HL-60/S4 treated with retinoic acid at 250 ng/mL for 4 days and 3 days (cell line): ENCODE measurements around the gene GALNT10.

ENCODE experiments used
- in situ Hi-C: fragments of 300-500 bp; cut with MboI; formaldehyde crosslinking; loops from 2 replicates; pipeline ENCODE4 v1.7.0; 2022; ENCODE audit warnings: low sequenced_read_pairs

Gene GALNT10

DNA sequence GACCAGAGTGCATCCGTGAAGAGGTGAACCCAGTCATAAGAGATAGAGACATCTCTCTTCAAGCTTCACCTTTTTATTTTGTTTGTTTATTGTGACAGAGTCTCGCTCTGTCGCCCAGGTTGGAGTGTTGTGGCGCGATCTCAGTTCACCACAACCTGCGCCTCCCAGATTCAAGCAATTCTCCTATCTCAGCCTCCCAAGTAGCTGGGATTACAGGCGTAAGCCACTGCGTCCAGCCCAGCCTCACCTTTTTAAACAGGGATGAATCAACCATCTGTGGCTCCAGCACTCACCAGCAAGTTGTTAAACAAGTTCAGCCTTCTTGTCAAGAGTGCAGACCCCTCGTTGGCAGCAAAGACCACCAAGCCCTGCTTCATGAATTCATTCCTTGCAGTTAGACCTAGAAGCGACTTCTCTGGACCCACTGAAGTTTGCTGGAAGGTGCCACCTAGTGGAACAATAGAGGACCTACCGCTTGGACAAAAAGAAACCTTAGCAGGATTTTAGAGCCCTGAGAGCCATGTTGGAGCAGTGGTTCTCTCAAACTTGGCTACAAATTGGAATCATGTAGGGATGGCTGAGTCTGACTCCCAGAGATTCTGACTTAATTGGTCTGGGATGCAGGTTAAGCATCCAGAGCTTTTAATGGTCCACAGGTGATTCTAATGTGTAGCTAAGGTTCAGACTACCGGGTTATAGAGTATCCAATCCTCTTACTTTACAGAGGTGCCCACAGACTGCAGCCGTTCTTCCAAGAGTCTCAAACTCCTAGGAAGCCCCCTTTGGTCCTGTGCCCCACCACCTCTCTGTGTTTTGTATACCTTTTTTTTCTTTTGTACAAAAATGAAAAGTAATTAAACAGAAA, 10.5 kb upstream of the GALNT10 start:
- in situ Hi-C loops = no loop called here

DNA sequence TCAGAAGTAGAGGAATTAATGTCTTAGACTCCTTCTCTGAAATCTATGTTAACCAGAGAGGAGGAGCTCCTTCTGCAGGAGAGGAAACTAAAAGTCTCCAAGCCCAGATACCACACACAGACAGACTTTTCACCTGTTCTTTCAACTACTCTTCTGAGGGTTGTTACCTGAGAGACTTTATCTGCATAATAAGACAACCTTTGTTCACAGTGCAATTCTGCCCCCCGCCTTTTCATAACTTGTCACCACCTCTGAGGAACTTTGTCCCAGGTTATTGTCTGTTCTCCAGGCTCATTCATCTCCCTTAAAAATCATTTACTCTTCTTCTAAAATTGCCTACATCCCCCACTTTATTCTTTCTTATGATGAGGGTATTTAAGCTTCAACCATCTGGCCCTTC, 9.4 kb upstream of the GALNT10 start:
- in situ Hi-C loops = no loop called here

DNA sequence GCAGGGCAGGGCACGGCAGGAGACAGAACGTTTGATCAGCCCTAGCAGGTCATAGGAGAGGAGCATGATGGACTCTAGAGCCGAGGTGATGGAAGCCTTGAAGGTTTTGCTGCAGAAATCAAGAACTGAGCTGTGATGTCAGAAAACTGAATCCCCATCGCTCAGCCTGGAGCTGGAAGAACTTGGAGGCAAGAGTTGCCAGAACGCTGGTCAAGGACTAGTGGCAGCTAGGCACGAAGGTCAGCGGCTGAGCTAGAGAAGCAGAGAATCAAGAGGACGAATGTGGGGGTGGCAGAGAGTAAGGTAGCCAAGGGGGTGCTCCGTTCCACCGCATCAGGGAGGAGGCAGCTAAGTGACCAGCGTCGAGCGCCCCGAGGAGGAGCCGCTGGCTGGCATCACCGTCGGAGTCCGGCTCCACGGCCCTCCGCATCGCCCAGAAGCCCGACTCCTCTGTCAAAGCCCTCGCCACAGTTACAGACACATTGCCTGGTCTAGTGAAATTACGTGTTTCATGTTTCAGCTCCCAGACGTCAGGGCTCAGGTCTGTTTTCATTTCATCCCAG, 1.2 kb upstream of the GALNT10 start:
- in situ Hi-C loops = no loop called here

DNA sequence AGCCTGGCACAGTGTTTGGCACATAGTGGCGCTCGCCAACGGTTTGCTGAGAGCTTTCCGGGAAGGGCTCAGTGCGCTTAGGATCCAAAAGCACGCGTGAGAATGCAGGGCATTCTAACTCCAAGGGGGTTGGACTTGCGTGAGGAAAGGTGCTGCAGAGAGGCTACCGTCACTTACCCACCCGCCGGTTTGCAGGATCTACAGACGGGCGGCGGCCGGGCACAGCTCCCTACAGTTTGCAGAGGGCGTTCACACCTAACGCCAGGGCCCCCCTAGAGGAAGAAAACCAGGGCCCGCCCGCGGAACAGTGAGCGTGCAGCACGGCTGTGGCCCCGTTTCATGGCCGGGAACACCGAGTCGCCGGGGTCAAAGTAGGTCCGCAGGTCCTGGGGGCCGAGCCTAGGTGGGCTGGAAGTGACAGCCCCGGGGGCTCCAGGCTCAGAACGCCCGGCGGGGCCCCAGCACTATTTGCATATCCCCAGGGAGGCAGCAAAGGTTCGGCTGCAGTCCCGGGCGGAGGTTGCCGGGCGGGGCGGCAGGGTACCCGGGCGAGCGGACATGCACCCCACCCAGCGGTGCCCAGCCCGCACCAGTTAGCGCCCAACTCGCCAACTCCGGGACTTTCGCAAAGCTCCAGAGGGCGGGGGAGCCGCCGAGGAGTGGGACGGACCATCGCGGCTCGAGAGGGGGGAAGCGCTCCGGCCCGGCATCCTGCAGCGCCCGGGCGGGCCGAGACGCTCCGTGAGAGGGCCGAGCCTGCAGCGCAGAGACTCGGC, 526 bp upstream of the GALNT10 start:
- in situ Hi-C loops = no loop called here

DNA sequence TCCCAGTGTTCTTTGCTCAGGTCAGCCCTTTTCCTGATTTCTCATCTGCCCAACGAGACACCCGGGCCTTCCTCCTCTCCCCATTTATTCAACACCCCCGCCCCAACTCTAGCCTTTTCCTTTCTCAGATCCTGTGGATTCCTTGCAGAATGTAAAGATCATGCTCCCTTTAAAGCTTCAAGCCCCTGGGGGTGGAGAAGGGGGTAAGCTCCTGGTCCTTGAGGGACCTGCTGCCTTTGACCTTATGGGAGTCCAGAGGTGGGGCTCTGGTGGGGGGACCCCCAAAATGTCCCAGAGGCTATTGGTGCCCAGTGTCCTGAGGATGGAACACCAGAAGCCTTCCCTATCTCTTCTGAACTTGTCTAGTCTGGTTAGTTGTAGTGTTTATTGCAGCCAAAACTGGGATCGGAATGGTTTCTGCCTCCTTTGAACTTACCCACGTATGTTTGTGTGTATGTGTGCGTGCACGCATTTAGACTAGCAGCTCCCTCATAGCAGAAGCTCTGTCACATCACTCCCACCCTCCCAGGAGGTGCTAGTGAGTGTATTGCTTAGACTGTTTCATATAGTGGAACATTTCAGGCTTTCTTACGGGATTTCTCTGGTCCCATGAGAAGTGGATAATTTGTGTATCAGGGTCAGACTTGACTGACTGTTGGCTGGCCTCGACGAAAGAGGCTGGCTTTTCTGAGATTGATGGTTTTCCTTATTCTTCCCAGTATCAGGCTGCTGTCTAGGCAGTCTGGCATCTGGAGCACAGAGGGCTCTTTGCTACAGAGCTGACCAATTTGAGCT, 1.1 kb downstream of the GALNT10 start:
- in situ Hi-C loops = no loop called here

GRCh38 chr5:154193283-154193682, 2.8 kb downstream of the GALNT10 start:
- in situ Hi-C loops = no loop called here

DNA sequence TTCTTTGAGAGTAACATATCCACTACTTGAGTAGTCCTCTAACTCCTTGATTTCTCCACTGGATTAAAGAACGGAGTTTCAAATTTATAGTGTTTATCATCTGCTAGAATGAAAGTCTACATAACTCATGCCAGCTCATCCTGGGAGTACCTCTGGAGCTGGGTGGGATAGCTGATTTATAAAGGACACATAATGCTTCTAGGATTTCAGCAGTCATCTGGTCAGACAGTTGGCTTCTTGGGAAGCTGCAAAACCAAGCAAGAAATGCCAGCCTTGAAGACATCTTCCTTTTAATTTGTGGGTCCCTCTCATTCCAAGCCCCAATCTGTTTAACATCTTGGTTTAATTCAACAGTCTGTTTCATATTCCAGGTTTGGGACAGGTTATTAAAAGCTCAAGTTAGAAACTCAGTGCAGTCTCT, 3.2 kb downstream of the GALNT10 start:
- in situ Hi-C loops = no loop called here

DNA sequence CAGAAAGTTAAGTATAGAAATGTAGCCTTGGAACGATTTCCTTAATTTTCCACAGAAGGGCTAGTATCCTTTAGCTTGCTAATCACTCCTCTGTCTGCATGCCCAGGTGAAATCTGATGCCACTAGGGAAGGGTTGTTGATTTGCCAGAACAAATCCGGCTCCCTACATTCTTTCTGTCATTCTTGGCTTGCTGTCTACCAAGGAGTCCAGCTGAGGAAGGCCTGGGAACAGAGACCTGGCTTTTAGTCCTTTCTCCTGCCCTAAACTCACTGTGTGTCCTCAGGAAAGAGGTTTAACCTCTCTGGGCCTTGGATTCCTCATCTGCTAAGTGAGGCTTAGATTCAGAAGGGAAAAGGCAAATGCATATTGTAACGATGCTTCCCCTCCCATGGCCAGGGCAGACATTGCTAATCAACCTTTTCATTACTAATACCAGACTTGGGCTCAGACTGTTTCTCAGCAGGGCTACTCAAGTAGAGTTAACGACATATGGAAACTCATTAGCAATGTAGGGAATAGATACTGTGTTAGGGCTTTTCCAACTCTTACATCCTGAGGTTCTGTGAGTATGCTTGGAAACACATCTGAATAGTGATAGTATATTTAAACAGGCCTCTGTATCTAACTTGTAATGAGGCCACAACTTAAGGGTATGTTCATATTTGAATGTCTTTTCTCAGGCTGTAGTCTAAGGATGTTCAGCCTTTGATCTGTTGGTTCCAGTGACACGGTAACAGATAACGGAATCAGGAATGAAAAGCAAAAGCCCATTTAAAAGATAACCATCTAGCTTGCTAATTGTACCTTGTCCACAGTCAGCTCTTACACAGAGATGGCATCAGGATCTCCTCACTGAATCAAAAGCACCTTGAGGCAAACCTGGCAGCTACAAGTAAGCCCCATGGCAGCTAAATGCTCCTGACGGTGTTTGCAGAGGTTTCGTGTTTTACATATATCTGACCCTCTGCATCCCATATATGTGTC, 4.1 kb downstream of the GALNT10 start:
- in situ Hi-C loops = no loop called here

DNA sequence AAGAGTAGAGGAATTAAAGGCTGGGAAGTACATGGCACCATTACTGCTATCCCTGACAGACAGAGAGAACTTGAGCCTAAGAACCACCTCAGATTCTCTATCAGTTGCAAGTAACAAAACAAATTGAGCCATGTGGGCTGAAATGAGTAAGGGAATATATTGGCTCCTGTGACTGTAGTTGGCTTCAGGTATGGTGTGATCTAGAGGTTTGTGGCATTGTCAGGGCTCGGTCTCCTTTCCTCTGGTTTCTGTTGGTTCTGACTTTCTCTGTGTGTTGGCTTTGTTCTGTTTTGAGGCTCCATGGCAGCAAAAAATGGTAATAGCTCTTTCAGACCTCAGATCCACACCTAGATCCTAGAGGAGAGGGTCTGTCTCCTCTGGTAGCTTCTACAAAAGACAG, 5.7 kb downstream of the GALNT10 start:
- in situ Hi-C loops = no loop called here

DNA sequence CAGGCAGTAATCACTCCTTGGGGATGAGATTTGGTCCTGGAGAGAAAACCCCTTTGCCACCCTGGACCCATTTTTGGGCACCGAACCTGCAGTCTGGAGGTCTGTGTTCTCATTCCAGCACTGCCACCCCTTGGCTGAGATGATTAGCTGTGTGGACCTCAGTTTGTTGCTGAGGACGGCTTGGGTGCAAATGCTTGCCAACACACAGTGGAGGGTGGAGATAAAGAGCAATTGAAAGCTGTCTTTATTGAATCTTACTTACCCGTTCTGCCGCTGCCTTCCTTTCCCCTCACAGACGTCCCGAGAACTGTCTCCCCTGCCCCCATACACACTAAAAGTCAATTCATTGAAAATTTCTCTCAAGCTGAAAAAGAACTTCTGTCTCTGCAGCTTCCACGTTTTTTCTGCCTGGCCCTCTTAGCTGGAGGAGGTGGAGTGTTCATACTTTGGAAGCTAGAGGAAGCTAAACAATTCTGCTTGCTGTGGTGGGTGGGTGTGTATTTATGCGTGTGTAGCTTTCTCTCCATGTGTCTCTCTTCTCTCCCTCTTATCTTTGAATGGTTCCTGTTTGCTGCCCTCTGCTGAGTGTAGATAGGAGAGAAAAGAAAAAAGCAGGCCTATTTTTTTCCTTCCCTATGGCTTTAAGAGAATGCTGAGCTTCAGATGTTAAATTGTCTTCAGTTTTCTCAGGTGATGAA, 6.6 kb downstream of the GALNT10 start:
- in situ Hi-C loops = no loop called here

- in situ Hi-C loops = no loop called here
These were observed 7.4 kb downstream of the GALNT10 start for GRCh38 chr5:154197801-154198491.

GRCh38 chr5:154198611-154199230, 8.2 kb downstream of the GALNT10 start:
- in situ Hi-C loops = no loop called here

DNA sequence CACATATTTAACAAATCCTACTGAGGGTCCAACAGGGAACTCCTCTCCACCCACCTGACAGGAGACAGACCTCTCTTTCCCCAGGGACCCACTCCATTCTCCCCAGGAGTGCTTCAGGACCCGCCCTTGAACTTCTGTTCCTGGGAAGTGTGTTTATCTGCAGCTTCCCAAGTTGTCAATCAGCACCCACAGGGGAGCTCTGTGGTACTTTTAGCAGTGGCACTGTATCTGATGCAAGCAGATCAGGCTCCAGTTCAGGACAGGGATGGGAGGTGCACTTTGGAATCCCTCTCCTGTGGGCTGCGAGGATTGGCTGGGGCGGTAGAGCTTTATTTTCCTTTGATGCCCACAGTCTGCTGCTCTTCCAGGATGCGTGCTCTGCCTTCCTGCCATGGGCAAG, 8.7 kb downstream of the GALNT10 start:
- in situ Hi-C loops = no loop called here

DNA sequence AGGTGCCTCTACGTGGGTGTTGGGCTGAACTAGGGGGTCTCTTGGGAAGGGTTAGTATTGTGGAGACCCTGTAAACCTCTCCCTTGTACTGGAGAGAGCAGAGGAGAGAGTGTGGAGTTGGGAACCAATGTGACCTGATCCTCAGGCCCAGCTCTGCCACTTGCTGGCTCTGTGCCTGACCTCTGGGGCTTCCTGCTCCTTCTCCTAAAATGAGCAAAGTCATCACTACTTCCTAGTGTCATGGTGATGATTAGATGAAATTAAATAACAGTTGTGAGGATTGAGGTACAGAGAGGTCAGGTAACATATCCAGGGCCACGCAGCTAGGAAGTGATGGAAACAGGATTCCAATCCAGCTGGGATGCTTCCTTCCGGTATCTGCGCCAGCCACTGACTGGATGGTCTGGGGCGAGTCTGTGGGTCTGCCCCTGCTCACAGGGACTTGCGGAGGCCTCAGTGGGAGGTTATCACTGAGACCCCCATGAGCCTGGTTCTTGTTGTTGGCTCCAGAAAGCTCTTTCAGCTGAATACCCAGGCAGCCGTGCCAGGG, 9.2 kb downstream of the GALNT10 start:
- in situ Hi-C loops = no loop called here

- in situ Hi-C loops = no loop called here
These were observed 9.7 kb downstream of the GALNT10 start for GRCh38 chr5:154200221-154200620.

DNA sequence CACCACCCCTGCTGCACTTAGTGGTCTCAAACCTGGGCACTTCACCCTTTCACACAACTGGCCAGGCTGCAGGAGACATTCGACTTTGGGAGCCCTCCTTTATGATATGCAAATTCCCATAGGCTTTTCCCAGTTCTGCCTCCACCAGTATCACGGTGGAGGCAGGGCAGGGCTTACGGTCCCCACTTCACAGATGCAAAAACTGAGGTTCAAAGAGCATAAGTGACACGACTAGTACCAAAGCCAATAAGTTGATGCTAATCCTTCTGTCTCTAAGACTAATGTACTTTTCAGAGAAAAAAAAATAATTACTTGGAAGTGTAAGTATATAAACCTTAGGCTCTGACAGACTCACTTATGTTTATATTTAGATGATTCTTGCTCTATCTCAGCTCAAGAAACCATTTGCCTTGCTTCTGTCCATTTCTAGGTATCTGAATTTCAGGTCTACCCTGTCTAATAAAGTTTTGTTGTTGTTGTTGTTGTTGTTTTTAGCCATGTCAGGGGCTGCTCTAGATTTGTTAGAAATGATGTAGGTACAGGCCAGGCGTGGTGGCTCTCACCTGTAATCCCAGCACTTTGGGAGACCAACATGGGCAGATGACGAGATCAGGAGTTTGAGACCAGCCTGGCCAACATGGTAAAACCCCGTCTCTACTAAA, 10.7 kb downstream of the GALNT10 start:
- in situ Hi-C loops = no loop called here
